HG02885 (cell line): ENCODE results near the gene CDKL5.

Source experiments
- ATAC-seq: cut with Tn5 transposase; IDR thresholded peaks from one replicate; pipeline ENCODE4 v1.9.1; 2021; ENCODE audit warnings: mild to moderate bottlenecking; ENCODE audit not compliant: unreplicated experiment, poor library complexity

CDKL5 gene

DNA sequence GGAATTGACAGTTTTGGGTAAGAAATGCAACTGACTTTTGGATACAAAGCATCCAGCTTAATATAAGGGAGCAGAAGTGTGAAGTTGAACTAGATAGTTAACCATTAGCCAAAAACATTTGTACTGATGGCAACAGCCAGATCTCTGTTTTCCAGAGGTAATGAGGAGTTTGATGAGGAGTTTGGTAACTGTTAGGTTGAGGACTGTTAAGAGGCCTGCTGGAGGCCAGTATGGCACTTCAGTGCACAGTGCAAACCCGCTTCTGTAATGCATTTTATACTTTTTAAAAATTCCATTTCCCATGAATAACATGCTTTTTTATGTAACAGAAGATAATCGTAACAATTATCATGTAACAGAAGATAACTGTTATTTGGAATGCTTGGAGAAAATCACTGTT, 30.0 kb downstream of the CDKL5 start:
- no peak for ATAC-seq

DNA sequence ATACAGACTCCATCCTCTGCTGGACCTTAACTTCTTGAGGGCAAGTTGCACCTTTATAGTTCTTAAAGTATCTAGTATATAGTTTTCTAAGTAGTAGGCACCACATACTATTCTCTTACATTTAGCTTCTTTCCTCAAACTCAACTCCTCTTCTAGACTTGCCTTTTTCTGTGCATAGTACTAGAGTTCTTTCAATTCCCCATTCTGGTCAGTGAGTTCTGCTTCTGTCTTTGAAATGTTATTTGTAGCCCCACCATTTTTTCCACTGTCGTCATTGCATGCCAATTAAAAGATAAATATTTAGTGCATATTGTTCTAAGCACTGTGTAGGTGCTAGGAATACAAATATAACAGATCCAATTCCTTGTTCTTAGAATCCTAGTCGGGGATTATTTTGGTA, 31.6 kb downstream of the CDKL5 start:
- ATAC-seq, result no peak

DNA sequence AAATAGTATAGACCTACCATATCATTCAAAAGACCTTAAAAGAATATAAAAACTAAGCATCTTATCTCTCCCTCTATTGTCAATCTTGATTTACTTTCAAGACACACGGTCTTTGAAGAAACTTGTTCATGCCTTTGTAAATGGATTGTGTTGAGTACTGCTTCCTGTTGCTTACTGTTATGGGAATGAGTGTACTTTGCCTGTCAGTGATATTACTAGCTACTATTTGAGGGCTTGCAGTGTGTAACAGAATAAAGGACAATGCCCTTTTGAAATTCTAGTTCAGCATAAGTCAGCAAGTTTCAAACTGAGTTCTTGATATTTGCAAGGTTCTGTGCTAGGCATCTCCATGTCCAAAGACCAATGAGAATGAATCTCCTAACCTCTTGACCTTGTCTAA, 36.0 kb downstream of the CDKL5 start:
- ATAC-seq, result no peak

DNA sequence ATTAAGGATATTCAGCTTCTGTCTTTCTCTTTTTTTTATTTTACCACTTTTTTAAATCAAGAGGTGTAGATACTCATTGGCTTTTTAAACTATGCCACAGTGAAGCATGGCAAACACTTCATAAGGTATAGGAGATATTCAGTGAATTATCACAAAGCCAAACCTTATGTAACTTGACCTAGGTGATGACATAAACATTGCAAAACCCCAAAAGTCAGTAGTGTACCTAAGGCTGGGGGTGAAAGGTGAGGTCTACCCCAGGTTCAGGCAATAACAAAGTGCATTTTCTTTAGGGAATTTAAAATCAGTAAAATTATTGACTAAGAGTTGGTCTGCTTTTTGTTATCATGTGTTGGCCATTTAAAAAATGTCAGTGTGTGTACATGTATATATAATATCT, 39.1 kb downstream of the CDKL5 start:
- no peak for ATAC-seq

- ATAC-seq, result no peak
Observed at GRCh38 chrX:18465051-18465450, 39.6 kb downstream of the CDKL5 start.

GRCh38 chrX:18468599-18468998, 43.2 kb downstream of the CDKL5 start:
- ATAC-seq, result no peak

DNA sequence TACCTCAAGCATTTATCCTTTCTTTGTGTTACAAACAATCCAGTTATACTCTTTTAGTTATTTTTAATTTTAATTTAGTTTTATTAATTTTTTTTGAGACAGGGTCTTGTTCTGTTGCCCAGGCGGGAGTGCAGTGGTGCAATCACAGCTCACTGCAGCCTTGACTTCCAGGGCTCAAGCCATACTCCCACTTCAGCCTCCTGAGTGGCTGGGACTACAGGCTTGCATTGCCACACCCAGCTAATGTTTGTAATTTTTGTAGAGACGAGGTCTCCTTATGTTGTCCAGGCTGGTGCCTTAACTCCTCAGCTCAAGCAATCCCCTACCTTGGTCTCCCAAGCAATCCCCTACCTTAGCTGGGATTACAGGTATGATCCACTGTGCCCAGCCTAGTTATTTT, 45.9 kb downstream of the CDKL5 start:
- ATAC-seq, result no peak

DNA sequence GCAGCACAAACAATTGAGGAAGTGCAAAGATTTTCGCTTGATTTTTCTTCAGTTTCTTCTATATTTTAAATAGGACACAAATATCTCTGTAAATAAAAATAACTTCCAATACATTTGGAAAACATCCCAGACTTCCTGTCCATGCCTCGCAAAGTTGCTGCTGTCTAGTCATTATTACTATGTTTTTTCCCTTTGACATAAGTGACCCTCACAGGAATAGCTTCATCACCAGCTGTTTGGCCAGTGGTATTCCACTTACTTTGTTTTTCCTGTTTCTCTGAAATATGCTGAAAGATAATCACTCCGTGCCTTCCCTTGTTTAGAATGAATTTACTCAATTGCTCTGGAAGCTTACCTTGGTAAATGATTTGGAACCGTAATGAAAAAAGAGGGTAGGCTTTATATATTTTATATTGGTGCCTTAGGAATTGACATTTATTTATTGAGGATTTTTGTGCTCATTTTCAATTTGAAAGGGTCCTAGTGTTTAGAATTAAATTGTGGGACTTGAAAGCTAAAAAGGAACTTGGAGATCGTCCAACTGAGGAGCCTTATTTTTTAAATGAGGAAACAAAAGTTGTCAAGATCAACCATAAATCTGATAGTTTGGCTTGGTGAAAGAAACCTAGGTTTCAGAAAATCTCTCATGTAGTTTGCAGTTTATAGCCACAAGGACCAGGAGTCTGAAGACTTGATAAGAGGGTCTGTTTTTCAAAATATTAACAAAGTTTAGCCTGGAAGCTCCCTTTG, 65.6 kb downstream of the CDKL5 start:
- no peak for ATAC-seq

DNA sequence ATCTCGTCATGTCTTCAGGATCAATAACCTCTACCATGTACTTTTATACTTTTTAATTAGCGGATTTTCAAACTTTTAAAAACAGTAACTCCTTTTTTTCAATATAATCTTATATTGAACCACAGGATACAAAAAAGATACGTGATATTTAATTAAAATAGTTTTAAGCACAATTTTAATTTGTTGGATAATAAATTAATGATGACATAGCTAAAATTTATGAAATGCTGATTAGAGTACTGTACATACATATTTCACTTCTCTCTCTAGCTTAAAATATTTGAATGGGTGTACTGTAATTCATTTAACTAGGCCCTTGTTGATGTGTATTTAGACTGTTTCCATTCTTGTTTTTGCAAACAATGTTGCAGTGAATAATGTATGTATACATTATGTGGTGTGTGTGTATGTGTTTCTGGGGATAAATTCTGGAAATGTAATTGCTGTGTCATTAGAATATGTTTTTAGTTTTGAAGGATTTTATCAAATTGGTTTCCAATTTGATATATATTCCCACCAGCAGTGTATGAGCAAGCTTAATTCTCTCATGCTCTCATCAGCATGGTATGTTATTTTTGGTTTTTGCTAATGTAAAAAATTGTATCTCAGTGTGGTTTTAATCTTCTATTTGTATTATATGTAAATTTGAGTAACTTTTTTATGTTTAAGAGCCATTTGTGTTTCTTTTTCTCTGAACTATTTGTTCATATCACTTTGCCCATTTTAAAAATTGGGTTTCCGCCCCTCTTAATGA, 66.4 kb downstream of the CDKL5 start:
- no peak for ATAC-seq

DNA sequence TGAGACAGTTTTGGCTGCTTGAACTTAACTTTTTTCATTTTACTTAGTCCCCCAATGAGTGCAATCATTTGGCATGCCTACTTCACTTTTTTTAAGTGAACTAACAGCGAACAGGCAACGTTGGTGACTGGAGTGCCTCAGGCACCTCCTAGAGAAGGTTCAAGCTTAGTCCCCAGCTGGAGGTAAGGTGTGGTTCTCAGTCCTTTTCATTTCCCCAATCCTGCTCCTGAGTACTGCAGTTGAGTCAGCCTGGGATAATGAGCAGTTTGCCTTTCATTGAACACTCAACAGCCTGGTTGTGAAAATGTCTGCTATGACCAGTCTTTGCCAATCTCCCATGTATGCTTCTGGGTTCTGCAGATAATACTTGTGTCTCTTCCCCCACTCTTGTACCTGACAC, 109.5 kb downstream of the CDKL5 start:
- no peak for ATAC-seq

GRCh38 chrX:18537068-18537467, 111.7 kb downstream of the CDKL5 start:
- ATAC-seq, result no peak

GRCh38 chrX:18537524-18537923, 112.1 kb downstream of the CDKL5 start:
- no peak for ATAC-seq

DNA sequence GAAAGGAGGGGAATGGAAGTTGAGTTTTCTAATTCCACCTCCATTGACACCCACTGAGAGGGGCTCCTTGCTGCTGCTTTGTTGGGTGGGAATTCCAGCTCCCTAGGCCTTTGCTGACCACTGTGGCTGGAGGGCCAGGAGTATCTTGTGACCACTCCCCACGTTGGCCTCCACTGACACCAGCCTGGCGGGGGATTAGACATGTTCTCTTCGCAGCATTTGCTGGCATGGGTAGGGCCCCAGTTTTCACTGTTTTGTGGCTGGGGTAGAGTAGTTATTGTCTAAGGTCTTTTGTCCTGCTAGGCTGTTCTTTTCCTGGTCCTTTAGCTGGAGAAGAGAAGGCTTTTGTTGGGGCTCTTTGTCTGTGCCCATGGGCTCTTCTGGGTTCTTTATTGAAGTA, 116.7 kb downstream of the CDKL5 start:
- no peak for ATAC-seq

DNA sequence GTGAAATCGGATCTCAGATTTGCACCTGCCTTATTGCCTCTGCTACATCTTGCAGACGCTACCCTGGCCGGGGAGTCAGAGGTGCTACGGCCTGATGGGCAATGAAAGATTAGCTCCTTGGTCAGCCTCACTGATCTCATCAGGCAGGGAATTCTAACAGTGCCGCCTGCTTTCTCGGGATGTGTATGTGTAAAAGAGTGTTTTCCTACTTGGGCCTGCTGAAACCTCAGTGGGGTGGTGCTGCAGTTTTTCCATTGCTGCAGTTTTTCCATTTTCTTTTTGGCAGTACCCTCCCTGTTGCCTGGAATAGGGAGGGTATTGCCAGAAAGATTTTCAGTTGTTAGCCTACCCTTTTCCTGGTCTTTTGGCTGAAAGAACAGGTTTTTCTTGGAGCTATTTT, 117.5 kb downstream of the CDKL5 start:
- ATAC-seq, result no peak

DNA sequence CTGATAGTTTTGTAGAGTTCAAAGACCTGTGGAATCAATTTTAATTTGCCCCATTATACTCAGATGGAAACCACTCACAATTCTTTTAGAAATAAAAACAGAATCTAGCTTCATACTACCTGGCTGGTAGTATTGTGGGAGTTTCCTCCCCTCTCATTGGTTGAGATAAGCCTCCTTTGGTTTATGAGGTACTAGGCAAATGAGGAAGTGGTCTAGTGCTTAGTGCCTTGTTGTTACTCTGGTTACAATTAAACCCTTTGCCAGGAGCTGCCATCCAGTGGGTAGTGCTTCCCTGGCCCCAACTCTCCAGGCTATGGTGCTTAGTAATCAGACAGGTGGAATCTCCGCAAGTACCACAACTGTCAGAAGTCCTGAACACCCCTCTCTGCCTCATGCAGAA, 118.3 kb downstream of the CDKL5 start:
- ATAC-seq, result no peak

GRCh38 chrX:18545771-18546170, 120.4 kb downstream of the CDKL5 start:
- no peak for ATAC-seq

- no peak for ATAC-seq
Observed at GRCh38 chrX:18548996-18549395, 123.6 kb downstream of the CDKL5 start.

GRCh38 chrX:18549643-18550042, 124.2 kb downstream of the CDKL5 start:
- no peak for ATAC-seq

DNA sequence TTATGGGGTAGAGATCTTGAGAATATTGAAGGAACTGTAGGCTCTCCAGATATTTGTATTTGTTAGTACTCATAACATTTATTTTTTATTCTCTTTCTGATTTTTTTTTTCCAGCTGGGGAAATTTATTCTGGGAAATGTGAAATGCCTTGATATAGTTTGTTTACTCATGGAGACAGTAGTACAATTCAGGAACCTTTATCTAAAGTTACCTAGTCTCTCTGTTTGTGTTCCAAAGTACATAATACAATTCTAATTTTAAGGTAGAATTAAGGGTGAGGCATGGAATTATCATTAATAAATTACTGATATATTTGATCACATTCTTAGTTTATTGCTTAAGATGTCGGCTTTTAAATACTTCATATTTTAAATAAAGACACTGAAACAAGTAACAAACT, 132.5 kb downstream of the CDKL5 start:
- no peak for ATAC-seq

DNA sequence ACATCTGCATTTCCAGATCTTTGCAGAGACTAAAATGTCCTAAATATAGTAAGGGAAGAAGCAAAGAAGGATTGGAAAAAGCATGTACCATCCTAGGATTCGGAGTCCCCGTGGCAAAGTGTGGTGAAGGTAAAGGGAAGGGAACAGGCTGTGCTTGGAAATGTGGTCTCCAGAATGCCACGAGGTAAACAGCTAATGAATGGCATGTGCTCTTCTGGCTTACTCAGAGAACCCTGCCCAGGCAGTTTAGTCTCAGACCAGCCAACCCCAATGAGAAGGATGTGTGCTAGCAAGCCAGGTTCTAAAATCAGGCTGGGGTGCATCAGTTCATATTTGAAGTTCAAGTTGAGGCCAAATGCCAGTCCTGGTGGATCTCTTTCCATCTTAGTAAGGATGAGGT, 133.4 kb downstream of the CDKL5 start:
- ATAC-seq, result no peak

DNA sequence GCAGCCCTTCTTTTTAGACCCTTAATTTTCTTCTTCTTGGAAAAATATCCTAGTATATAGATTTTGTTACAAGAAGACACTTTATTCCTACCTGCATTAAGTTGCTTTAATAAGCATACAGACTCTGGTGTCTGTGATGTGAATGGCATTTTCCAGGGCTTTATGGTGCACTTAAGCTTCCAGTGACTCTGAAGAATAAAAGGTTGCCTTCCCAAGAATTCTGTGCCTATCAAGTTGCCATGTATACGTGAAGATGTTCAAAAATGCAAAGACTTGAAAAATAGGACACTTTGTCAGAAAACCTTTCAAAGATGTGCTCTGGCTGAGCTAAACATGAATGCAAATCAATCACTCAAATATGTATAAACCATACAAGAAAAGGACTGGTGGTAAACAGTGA, 135.6 kb downstream of the CDKL5 start:
- no peak for ATAC-seq

DNA sequence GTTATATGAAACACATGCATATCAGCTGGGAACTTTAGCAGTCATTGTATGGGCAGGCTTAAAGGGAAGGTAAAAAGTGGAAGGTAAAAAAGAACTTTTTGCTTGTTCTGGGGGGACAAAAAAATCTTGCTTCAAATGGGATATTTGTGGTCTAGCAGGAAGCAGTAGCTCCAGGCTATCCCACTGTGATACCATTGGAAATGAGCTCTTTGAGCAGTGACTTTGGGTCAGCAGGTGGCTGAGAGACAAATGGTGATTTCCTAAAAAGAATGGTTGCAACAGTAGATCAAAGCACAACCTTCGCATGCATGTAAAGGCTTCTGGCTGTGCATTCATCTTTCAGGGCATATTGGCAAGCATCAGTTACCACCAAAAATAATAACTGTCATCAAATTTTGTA, 140.3 kb downstream of the CDKL5 start:
- no peak for ATAC-seq
